GM12891 (cell line): Measurements from ENCODE around the gene PDS5B.

Experiments used
- PAX5 ChIP-seq: IDR thresholded peaks from 2 replicates; pipeline ENCODE4 v1.6.1; 2011; ENCODE audit warnings: low read length, moderate library complexity, mild to moderate bottlenecking; ENCODE audit not compliant: insufficient read depth, severe bottlenecking
- POLR2A ChIP-seq: IDR thresholded peaks from 2 replicates; pipeline ENCODE4 v1.6.1; 2011; ENCODE audit warnings: low read depth, low read length, control low read depth
- POLR2AphosphoS5 ChIP-seq: IDR thresholded peaks from 2 replicates; pipeline ENCODE4 v1.6.1; 2011; ENCODE audit warnings: low read depth, low read length, control low read depth
- POU2F2 ChIP-seq: IDR thresholded peaks from 2 replicates; pipeline ENCODE4 v1.6.1; 2011; ENCODE audit warnings: low read depth, mild to moderate bottlenecking, control low read depth, low read length, moderate library complexity
- SPI1 ChIP-seq: IDR thresholded peaks from 2 replicates; pipeline ENCODE4 v1.6.1; 2011; ENCODE audit warnings: low read depth, low read length, control low read depth
- TAF1 ChIP-seq: IDR thresholded peaks from 2 replicates; pipeline ENCODE4 v1.6.1; 2011; ENCODE audit warnings: low read depth, low read length, control low read depth

- TF ChIP-seq POLR2A (no peak), POLR2AphosphoS5 (no peak), TAF1 (no peak), POU2F2 (no peak), SPI1 (no peak), PAX5 (no peak)
Observed at GRCh38 chr13:32629313-32629712, 43.1 kb downstream of the PDS5B start.
